WTC11 (cell line): Measurements from ENCODE around the gene TREH. TPM values are rescaled to one million over a fixed set of nuclear protein-coding genes. Genes with fewer than 3 reads are reported as not detected.
"Not testable (repeated sequence)": the region's sequence is repeated elsewhere in the genome, so short reads cannot be mapped to it uniquely, and the experiment has no call there.

Experiments used
- ATAC-seq: fragments of 200-7000 bp; cut with Tn5 transposase; 2 replicates; pipeline ENCODE4 v1.10.0; 2021; ENCODE audit warnings: mild to moderate bottlenecking, moderate library complexity
- CTCF ChIA-PET: fragments of 300-600 bp; sonication (Branson Sonifier 250); formaldehyde crosslinking; loops from one replicate; lab custom pipeline; 2021; ENCODE audit warnings: antibody characterized with exemption; lab: Charles Lee
- POLR2A ChIA-PET: fragments of 350-600 bp; sonication (Branson Sonifier 250); formaldehyde crosslinking; loops from one replicate; lab custom pipeline; 2021; ENCODE audit warnings: antibody characterized with exemption; lab: Charles Lee
- DNase-seq: peaks from one replicate; pipeline ENCODE4 v3.0.0; 2021; ENCODE audit warnings: low spot score
- H3K27ac Mint-ChIP-seq: 2 replicates; pipeline ENCODE4 v1.8.0; 2021; ENCODE audit warnings: mixed read lengths
- H3K27me3 Mint-ChIP-seq: 2 replicates; pipeline ENCODE4 v1.8.0; 2021; ENCODE audit warnings: low read depth, mild to moderate bottlenecking, moderate library complexity, mixed read lengths
- H3K36me3 Mint-ChIP-seq: 2 replicates; pipeline ENCODE4 v1.8.0; 2021; ENCODE audit warnings: mixed read lengths
- H3K4me1 Mint-ChIP-seq: 2 replicates; pipeline ENCODE4 v1.8.0; 2022; ENCODE audit warnings: mixed read lengths
- H3K4me3 Mint-ChIP-seq: 2 replicates; pipeline ENCODE4 v1.8.0; 2021; ENCODE audit warnings: mild to moderate bottlenecking, moderate library complexity, mixed read lengths
- H3K9me3 Mint-ChIP-seq: 2 replicates; pipeline ENCODE4 v1.8.0; 2021; ENCODE audit warnings: mixed read lengths
- ELF4 ChIP-seq: sonication (generic); formaldehyde crosslinking; IDR thresholded peaks from 2 replicates; pipeline ENCODE4 v1.8.1; 2022; ENCODE audit warnings: low read depth, mild to moderate bottlenecking, moderate library complexity, missing genetic modification reagents
- FOXK1 ChIP-seq: sonication (generic); formaldehyde crosslinking; IDR thresholded peaks from 2 replicates; pipeline ENCODE4 v1.8.0; 2022; ENCODE audit warnings: mild to moderate bottlenecking, moderate library complexity, missing genetic modification reagents
- GRHL2 ChIP-seq: fragments of 250-450 bp; sonication (Bioruptor Pico); IDR thresholded peaks from 2 replicates; pipeline ENCODE4 v1.8.0; 2022; ENCODE audit warnings: mild to moderate bottlenecking, moderate library complexity; ENCODE audit not compliant: insufficient replicate concordance, severe bottlenecking
- HMGXB4 ChIP-seq: sonication (generic); formaldehyde crosslinking; IDR thresholded peaks from 2 replicates; pipeline ENCODE4 v1.8.1; 2023; ENCODE audit warnings: mild to moderate bottlenecking, moderate library complexity, missing genetic modification reagents
- MYBL2 ChIP-seq: sonication (generic); formaldehyde crosslinking; IDR thresholded peaks from 2 replicates; pipeline ENCODE4 v1.8.1; 2023; ENCODE audit warnings: mild to moderate bottlenecking, moderate library complexity, missing genetic modification reagents
- OVOL2 ChIP-seq: fragments of 250-450 bp; sonication (Bioruptor Pico); IDR thresholded peaks from 2 replicates; pipeline ENCODE4 v1.9.0; 2021; ENCODE audit warnings: mild to moderate bottlenecking, borderline replicate concordance
- RELA ChIP-seq: sonication (generic); formaldehyde crosslinking; IDR thresholded peaks from 2 replicates; pipeline ENCODE4 v1.8.1; 2022; ENCODE audit warnings: missing genetic modification reagents, mild to moderate bottlenecking, borderline replicate concordance
- RORB ChIP-seq: fragments of 250-450 bp; sonication (Bioruptor Pico); IDR thresholded peaks from 2 replicates; pipeline ENCODE4 v1.9.0; 2021; ENCODE audit warnings: mild to moderate bottlenecking
- SMAD4 ChIP-seq: sonication (generic); formaldehyde crosslinking; IDR thresholded peaks from 2 replicates; pipeline ENCODE4 v1.8.0; 2022; ENCODE audit warnings: mild to moderate bottlenecking, missing genetic modification reagents
- SP1 ChIP-seq: sonication (generic); formaldehyde crosslinking; conservative IDR thresholded peaks from 2 replicates; pipeline ENCODE4 v1.8.1; 2022; ENCODE audit warnings: missing genetic modification reagents
- TCF7 ChIP-seq: sonication (generic); formaldehyde crosslinking; IDR thresholded peaks from 2 replicates; pipeline ENCODE4 v1.8.0; 2022; ENCODE audit warnings: mild to moderate bottlenecking, low read depth, missing genetic modification reagents, moderate library complexity
- ZBTB43 ChIP-seq: sonication (generic); formaldehyde crosslinking; IDR thresholded peaks from 2 replicates; pipeline ENCODE4 v1.8.1; 2023; ENCODE audit warnings: mild to moderate bottlenecking, missing genetic modification reagents
- ZNF138 ChIP-seq: sonication (generic); formaldehyde crosslinking; conservative IDR thresholded peaks from 2 replicates; pipeline ENCODE4 v1.8.1; 2022; ENCODE audit warnings: mild to moderate bottlenecking, moderate library complexity, missing genetic modification reagents
- ZNF263 ChIP-seq: sonication (generic); formaldehyde crosslinking; IDR thresholded peaks from 2 replicates; pipeline ENCODE4 v1.8.1; 2022; ENCODE audit warnings: low read depth, mild to moderate bottlenecking, moderate library complexity, missing genetic modification reagents
- ZNF423 ChIP-seq: fragments of 250-450 bp; sonication (Bioruptor Pico); IDR thresholded peaks from 2 replicates; pipeline ENCODE4 v2.1.2; 2022; ENCODE audit warnings: mild to moderate bottlenecking, moderate library complexity
- ZNF671 ChIP-seq: fragments of 250-450 bp; sonication (Bioruptor Pico); IDR thresholded peaks from 2 replicates; pipeline ENCODE4 v1.8.0; 2021; ENCODE audit warnings: mild to moderate bottlenecking
- total RNA-seq: library from RNA; stranded (reverse); gene quantifications from 3 replicates; pipeline ENCODE4 v1.2.3, GENCODE V29; 2021
- TF ChIP-seq, protein P1 (sequence below): fragments of 200-600 bp; IDR thresholded peaks from 2 replicates; pipeline ENCODE4 v1.8.0; 2022; ENCODE audit warnings: antibody characterized with exemption
- TF ChIP-seq, protein P2 (sequence below): fragments of 250-450 bp; sonication (Bioruptor Pico); IDR thresholded peaks from 2 replicates; pipeline ENCODE4 v2.1.2; 2022; ENCODE audit warnings: mild to moderate bottlenecking, moderate library complexity
- TF ChIP-seq, protein P3 (sequence below): fragments of 250-450 bp; sonication (Bioruptor Pico); conservative IDR thresholded peaks from 2 replicates; pipeline ENCODE4 v1.9.0; 2021; ENCODE audit warnings: mild to moderate bottlenecking
- TF ChIP-seq, protein P4 (sequence below): sonication (generic); formaldehyde crosslinking; IDR thresholded peaks from 2 replicates; pipeline ENCODE4 v1.8.1; 2022; ENCODE audit warnings: low read depth, missing genetic modification reagents, borderline replicate concordance

The TREH gene
- total RNA-seq, 1 experiment from 2014 or later: not detected

DNA sequence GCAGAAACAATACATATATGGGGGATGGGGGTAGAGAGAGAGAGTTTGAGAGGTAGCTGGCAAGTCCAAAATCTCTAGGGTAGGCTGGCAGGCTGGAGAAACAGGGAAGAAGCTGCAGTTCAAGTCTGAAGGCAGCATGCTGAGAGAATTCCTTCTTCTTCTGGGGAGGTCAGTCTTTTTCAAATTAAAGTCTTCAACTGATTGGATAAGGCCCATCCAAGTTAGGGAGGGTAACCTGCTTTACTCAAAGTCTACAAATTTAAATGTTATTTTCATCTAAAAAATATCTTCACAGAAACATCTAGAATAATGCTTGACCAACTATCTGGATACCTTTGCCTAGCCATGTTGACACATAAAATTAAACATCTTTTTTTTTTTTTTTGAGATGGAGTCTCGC lies 2.9 kb upstream of the TREH start (continued):
- TF ChIP-seq ZNF263 (CRISPR knock-in tag): no peak
- TF ChIP-seq RELA (CRISPR knock-in tag): no peak
- TF ChIP-seq FOXK1 (CRISPR knock-in tag): no peak

DNA sequence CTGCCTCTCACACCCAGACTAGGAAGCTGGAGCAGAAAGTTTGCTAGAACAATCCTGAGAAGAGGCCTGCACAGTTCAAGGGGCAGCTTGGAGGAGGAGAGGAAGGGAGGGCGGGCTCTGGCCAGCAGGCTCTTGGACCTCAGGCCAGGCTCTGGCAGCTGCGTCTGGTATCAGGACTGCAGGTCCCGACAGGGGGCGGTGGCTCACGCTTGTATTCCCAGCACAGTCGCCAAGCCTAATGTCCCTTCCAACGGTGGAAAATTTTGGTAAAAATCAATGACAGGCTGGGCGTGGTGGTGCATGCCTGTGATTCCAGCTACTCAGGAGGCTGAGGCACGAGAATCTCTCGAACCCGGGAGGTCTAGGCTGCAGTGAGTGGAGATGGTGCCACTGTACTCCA lies 542 bp downstream of the TREH start:
- H3K4me3 Mint-ChIP-seq, H3K27ac Mint-ChIP-seq, POLR2A ChIA-PET: not testable (repeated sequence)
- CTCF ChIA-PET: interaction anchor here (0.5 to 3.5 kb wide), 13 partner anchors 9 to 112 kb away, joined by 3 to 35 read pairs (median 4); partner anchors contain the start of gene DDX6
- peaks cover 14% of the 10 kb centered on the region for H3K36me3 Mint-ChIP-seq
- peaks cover 12% of the 10 kb centered on the region for H3K4me1 Mint-ChIP-seq
- peak; percentile 82 for DNase-seq
- peak; percentile 97 for ATAC-seq
- H3K27me3 Mint-ChIP-seq: peaks cover 19% of the 10 kb centered on the region
- H3K9me3 Mint-ChIP-seq: peaks cover 26% of the 10 kb centered on the region

GRCh38 chr11:118677977-118678376 lies 1.5 kb downstream of the TREH start:
- H3K36me3 Mint-ChIP-seq: peaks cover 14% of the 10 kb centered on the region
- H3K9me3 Mint-ChIP-seq: peaks cover 26% of the 10 kb centered on the region
- ATAC-seq: no peak
- peaks cover 22% of the 10 kb centered on the region for H3K27me3 Mint-ChIP-seq
- CTCF ChIA-PET: interaction anchor here (1.7 kb wide), 1 partner anchor 68 kb away, joined by 7 read pairs; no protein-coding TSS in a partner anchor
- POLR2A ChIA-PET: no interaction called here
- TF ChIP-seq, protein P1, sequence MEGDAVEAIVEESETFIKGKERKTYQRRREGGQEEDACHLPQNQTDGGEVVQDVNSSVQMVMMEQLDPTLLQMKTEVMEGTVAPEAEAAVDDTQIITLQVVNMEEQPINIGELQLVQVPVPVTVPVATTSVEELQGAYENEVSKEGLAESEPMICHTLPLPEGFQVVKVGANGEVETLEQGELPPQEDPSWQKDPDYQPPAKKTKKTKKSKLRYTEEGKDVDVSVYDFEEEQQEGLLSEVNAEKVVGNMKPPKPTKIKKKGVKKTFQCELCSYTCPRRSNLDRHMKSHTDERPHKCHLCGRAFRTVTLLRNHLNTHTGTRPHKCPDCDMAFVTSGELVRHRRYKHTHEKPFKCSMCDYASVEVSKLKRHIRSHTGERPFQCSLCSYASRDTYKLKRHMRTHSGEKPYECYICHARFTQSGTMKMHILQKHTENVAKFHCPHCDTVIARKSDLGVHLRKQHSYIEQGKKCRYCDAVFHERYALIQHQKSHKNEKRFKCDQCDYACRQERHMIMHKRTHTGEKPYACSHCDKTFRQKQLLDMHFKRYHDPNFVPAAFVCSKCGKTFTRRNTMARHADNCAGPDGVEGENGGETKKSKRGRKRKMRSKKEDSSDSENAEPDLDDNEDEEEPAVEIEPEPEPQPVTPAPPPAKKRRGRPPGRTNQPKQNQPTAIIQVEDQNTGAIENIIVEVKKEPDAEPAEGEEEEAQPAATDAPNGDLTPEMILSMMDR: no peak
- TF ChIP-seq ZNF671 (CRISPR knock-in tag) (no peak), OVOL2 (CRISPR knock-in tag) (no peak), RORB (CRISPR knock-in tag) (no peak), TCF7 (CRISPR knock-in tag) (no peak), ZNF263 (CRISPR knock-in tag) (no peak), GRHL2 (CRISPR knock-in tag) (no peak), ZNF138 (CRISPR knock-in tag) (no peak), HMGXB4 (no peak), RELA (CRISPR knock-in tag) (no peak), MYBL2 (CRISPR knock-in tag) (no peak), ZNF423 (no peak), SMAD4 (CRISPR knock-in tag) (no peak), SP1 (CRISPR knock-in tag) (no peak), ELF4 (CRISPR knock-in tag) (no peak), ZBTB43 (no peak)
- TF ChIP-seq, protein P2, sequence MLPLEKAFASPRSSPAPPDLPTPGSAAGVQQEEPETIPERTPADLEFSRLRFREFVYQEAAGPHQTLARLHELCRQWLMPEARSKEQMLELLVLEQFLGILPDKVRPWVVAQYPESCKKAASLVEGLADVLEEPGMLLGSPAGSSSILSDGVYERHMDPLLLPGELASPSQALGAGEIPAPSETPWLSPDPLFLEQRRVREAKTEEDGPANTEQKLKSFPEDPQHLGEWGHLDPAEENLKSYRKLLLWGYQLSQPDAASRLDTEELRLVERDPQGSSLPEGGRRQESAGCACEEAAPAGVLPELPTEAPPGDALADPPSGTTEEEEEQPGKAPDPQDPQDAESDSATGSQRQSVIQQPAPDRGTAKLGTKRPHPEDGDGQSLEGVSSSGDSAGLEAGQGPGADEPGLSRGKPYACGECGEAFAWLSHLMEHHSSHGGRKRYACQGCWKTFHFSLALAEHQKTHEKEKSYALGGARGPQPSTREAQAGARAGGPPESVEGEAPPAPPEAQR: no peak
- TF ChIP-seq, protein P3, sequence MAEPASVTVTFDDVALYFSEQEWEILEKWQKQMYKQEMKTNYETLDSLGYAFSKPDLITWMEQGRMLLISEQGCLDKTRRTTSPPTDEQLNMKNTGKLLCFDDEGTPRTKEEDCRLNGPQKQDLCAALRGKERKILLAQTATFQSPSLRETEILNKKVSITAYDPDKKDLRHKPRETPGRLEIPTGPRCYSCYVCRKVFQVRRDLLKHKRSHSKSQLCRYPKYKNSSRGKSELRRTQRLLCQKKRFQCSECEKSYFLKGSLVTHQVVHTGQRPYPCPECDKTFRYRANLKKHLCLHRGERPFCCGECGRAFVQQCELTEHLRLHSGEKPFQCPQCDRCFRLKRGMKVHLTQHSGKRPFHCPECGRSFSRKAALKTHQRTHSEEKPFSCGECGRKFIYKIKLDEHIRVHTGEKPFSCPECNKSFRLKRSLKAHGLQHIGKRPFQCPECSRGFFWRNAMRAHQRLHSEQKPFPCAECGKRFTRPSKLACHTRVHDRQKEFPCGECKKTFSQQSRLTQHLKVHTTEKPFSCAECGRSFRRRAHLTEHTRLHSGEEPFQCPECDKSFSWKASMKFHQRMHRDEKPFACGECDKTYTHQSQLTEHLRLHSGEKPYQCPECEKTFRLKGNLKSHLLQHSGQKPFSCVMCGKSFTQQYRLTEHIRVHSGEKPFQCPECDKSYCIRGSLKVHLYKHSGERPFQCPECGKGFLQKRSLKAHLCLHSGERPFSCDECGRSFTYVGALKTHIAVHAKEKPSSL (CRISPR knock-in tag): no peak
- TF ChIP-seq, protein P4, sequence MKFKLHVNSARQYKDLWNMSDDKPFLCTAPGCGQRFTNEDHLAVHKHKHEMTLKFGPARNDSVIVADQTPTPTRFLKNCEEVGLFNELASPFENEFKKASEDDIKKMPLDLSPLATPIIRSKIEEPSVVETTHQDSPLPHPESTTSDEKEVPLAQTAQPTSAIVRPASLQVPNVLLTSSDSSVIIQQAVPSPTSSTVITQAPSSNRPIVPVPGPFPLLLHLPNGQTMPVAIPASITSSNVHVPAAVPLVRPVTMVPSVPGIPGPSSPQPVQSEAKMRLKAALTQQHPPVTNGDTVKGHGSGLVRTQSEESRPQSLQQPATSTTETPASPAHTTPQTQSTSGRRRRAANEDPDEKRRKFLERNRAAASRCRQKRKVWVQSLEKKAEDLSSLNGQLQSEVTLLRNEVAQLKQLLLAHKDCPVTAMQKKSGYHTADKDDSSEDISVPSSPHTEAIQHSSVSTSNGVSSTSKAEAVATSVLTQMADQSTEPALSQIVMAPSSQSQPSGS (CRISPR knock-in tag): no peak
- TF ChIP-seq, all 79 proteins: peak for 0
- Mint-ChIP-seq H3K4me1 (peaks cover 12% of the 10 kb centered on the region), H3K4me3 (no peak overlapping the region), H3K27ac (no peak overlapping the region)
- DNase-seq: no peak
